Stomach (tissue), 9 donors: ENCODE data around the gene NUDT6. TPM values are rescaled to one million over a fixed set of nuclear protein-coding genes. Genes with fewer than 3 reads are reported as not detected.

Source experiments
- DNase-seq, 2 donors: peaks; one replicate each; pipeline versions ENCODE4 v3.0.0 to v3.0.0-alpha.2; 2013 to 2019
- H3K27ac ChIP-seq, 5 donors: fragments of 200-600 bp in 4 of 5; sonication (generic) in 4 of 5; one replicate each; pipeline ENCODE4 v1.5.1; 2013 to 2019; ENCODE audit warnings: mild to moderate bottlenecking in 1 of 5, moderate library complexity in 1 of 5
- H3K27me3 ChIP-seq, 3 donors: fragments of 200-600 bp; sonication (generic); one replicate each; pipeline ENCODE4 v1.5.1; 2017 to 2019; ENCODE audit warnings: mixed run types in 1 of 3
- H3K36me3 ChIP-seq, 4 donors: fragments of 200-600 bp; sonication (generic); 1 replicate in 3 of 4; 2 replicates in 1 of 4; pipeline ENCODE4 v1.5.1; 2016 to 2019
- H3K4me1 ChIP-seq, 4 donors: fragments of 200-600 bp; sonication (generic); one replicate each; pipeline ENCODE4 v1.5.1; 2016 to 2019
- H3K4me3 ChIP-seq, 4 donors: fragments of 200-600 bp; sonication (generic) in 3 of 4; one replicate each; pipeline ENCODE4 v1.5.1; 2016 to 2019; ENCODE audit warnings: mild to moderate bottlenecking in 1 of 4
- H3K9me3 ChIP-seq, 4 donors: fragments of 200-600 bp; sonication (generic); one replicate each; pipeline ENCODE4 v1.5.1; 2016 to 2019
- CTCF ChIP-seq, 7 experiments: fragments of 450-650 bp in 4 of 7; fragments of 200-600 bp in 3 of 7; sonication (generic) in 3 of 7; IDR thresholded peaks; one replicate each; pipeline ENCODE4 v1.5.1; 2016 to 2019; ENCODE audit warnings: antibody characterized with exemption in 7 of 7, control low read depth in 2 of 7, mild to moderate bottlenecking in 1 of 7
- EP300 ChIP-seq: sonication (generic); formaldehyde crosslinking; IDR thresholded peaks from one replicate; pipeline ENCODE4 v1.6.1; 2017; ENCODE audit warnings: antibody characterized with exemption
- POLR2A ChIP-seq, 4 donors: fragments of 450-650 bp; IDR thresholded peaks; one replicate each; pipeline ENCODE4 v1.6.1; 2016; ENCODE audit warnings: antibody characterized with exemption in 4 of 4, control low read depth in 2 of 4, mild to moderate bottlenecking in 1 of 4, moderate library complexity in 1 of 4
- POLR2AphosphoS5 ChIP-seq, 3 donors: sonication (generic); formaldehyde crosslinking; IDR thresholded peaks; one replicate each; pipeline ENCODE4 v1.6.1; 2016; ENCODE audit warnings: antibody characterized with exemption in 3 of 3
- WGBS, 5 donors: extraction: QIAGEN DNeasy Blood & Tissue Kit in 3 of 5; methylation state at CpG; one replicate each; pipeline versions ENCODE4 v1.1.5 to v1.1.7; 2013 to 2018; 5-methylcytosine and 5-hydroxymethylcytosine counted together
- intact Hi-C: fragments of 100-400 bp; cut with DNase I; formaldehyde crosslinking; loops from one replicate; pipeline ENCODE4 v1.15.1; 2023; ENCODE audit warnings: low total_unique reads
- polyA plus RNA-seq, 3 donors: library from polyadenylated mRNA; stranded (reverse); fragments of 200-250 nt; gene quantifications; one replicate each; pipeline ENCODE4 v1.2.3, GENCODE V29; 2013
- total RNA-seq, 5 donors: library from RNA; depleted of rRNA; stranded (reverse); fragments of >200 nt; gene quantifications; one replicate each; pipeline versions ENCODE4 v1.1.0 to v1.2.3, GENCODE V29; 2014 to 2016
- donor health status: healthy with polysubstance abuse.
- donor health status: Bipolar disorder and iron deficiency.
- donor health status: healthy.

The NUDT6 gene
- total and polyA plus RNA-seq, 8 donors: 0.58 to 10.5 (median 5.7) TPM; not detected in 1

- TF ChIP-seq POLR2AphosphoS5 (IDR thresholded peaks at IDR 0.05): no peak
- no peak for TF ChIP-seq CTCF (IDR thresholded peaks at IDR 0.05)
- no peak for TF ChIP-seq POLR2A (IDR thresholded peaks at IDR 0.05)
- no peak for TF ChIP-seq EP300
- no peak for DNase-seq
- Histone ChIP-seq H3K36me3 (peaks cover 0 to 24% (median 9%) of the 10 kb centered on the region in 4 donors), H3K9me3 (peaks cover 0 to 11% (median 3%) of the 10 kb centered on the region in 4 donors), H3K27ac (no peak overlapping the region), H3K27me3 (no peaks in the 10 kb centered on the region), H3K4me3 (no peak overlapping the region), H3K4me1 (peaks cover 0 to 5% (median under 1%) of the 10 kb centered on the region in 4 donors)
- 49 to 83% (median 57%) methylated on average over 1 of the region's 1 CpG for WGBS, 5 donors
- intact Hi-C loops: no loop called here
Measured at GRCh38 chr4:122884499-122884898, 37.9 kb downstream of the NUDT6 start.

GRCh38 chr4:122882857-122883735 is 39.3 kb downstream of the NUDT6 start:
- peaks cover 0 to 24% (median 9%) of the 10 kb centered on the region in 4 donors for H3K36me3 ChIP-seq
- H3K27ac ChIP-seq: no peak overlapping the region
- no peak overlapping the region for H3K4me3 ChIP-seq
- H3K27me3 ChIP-seq: no peaks in the 10 kb centered on the region
- TF ChIP-seq CTCF (IDR thresholded peaks at IDR 0.05) (no peak), POLR2A (IDR thresholded peaks at IDR 0.05) (no peak), POLR2AphosphoS5 (IDR thresholded peaks at IDR 0.05) (no peak), EP300 (no peak)
- 82 to 95% (median 88%) methylated on average over 5 of the region's 5 CpGs for WGBS, 5 donors
- no peak for DNase-seq
- intact Hi-C loops: no loop called here
- H3K9me3 ChIP-seq: peaks cover 0 to 11% (median 3%) of the 10 kb centered on the region in 4 donors
- H3K4me1 ChIP-seq: peaks cover 0 to 5% (median 0%) of the 10 kb centered on the region in 4 donors

DNA sequence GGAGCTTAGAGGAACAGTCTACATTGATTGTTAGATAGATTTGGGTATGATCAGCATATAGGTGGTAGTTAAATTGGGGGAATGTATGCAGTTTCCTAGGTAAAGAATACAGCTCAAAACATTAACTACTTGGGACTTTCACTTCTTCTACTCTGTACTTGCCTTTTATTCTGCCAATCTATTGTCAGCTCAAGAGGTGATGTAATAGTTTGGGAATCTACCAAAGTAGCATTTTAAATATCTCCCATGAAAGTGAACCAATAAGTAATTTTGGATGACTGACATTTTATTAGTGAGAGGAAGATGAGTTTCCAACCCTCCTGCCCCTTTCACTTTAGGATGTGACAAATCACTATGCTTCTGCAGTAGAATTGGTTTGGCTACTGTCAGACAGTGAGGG is 43.4 kb downstream of the NUDT6 start:
- intact Hi-C loops: no loop called here
- H3K9me3 ChIP-seq: peaks cover 0 to 11% (median 3%) of the 10 kb centered on the region in 4 donors
- TF ChIP-seq EP300: no peak
- no peak for TF ChIP-seq POLR2A (IDR thresholded peaks at IDR 0.05)
- no peak for TF ChIP-seq POLR2AphosphoS5 (IDR thresholded peaks at IDR 0.05)
- TF ChIP-seq CTCF (IDR thresholded peaks at IDR 0.05): no peak

DNA sequence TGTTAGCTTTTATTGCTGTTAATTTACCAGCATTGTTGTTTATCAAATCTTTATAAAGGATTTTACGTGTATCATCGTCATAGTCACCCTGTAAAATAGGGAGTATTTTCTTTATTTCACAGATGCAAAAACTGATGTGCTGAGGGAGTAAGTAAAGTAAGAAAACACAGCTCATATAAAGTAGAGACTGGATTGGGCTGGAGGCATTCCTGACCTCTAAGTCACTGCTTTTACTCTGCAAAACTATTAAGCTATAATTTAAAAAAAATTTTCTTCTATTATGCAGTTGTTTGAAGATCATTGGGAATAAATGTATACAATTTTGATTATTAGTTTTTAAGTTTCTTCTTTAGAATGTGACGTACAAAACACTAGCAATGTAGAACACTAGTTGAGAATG is 45.9 kb downstream of the NUDT6 start:
- 81 to 89% (median 86%) methylated on average over 3 of the region's 3 CpGs for WGBS, 5 donors
- intact Hi-C loops: no loop called here
- no peak overlapping the region for H3K27ac ChIP-seq

More for the DNA sequence above, 43.4 kb downstream of the NUDT6 start:
- Histone ChIP-seq H3K27ac (no peak overlapping the region), H3K36me3 (peaks cover 0 to 24% (median 11%) of the 10 kb centered on the region in 4 donors), H3K4me1 (peaks cover 0 to 2% (median 1%) of the 10 kb centered on the region in 4 donors), H3K4me3 (no peak overlapping the region), H3K27me3 (no peaks in the 10 kb centered on the region)
- DNase-seq: no peak

More for the DNA sequence above, 45.9 kb downstream of the NUDT6 start:
- H3K27me3 ChIP-seq: no peaks in the 10 kb centered on the region
- no peak overlapping the region for H3K4me3 ChIP-seq
- peaks cover 0 to 11% (median 3%) of the 10 kb centered on the region in 4 donors for H3K9me3 ChIP-seq
- TF ChIP-seq EP300 (no peak), CTCF (IDR thresholded peaks at IDR 0.05) (no peak), POLR2AphosphoS5 (IDR thresholded peaks at IDR 0.05) (no peak), POLR2A (IDR thresholded peaks at IDR 0.05) (no peak)
- DNase-seq: no peak
- peaks cover 0 to 18% (median 6%) of the 10 kb centered on the region in 4 donors for H3K36me3 ChIP-seq
- peaks cover 0 to 10% (median 3%) of the 10 kb centered on the region in 4 donors for H3K4me1 ChIP-seq
